ENCODE measurements around the gene TDRD7. TPM values are rescaled to one million over a fixed set of nuclear protein-coding genes. Genes with fewer than 3 reads are reported as not detected.

TDRD7 gene
- total RNA-seq, 2 donors from 2014 or later: 9.3 to 18.0 TPM

GRCh38 chr9:97519441-97519970, 107.6 kb downstream of the TDRD7 start:
- Histone ChIP-seq H3K9me3 (no peaks in the 10 kb centered on the region), H3K27me3 (replicated peaks; ENCODE audit: insufficient read depth) (no peaks in the 10 kb centered on the region), H3K4me3 (no peak overlapping the region), H3K4me1 (replicated peaks) (peaks cover 6% of the 10 kb centered on the region), H3K36me3 (no peaks in the 10 kb centered on the region), H3K27ac (peak overlapping the region; percentile 47 to 62)
- intact Hi-C loops (cut with DNase I): loop anchor here (5.0 kb wide), 1 partner anchor 38 kb away; no protein-coding TSS in a partner anchor
- no peak for DNase-seq (ENCODE audit: low spot score)
- WGBS: 85% methylated on average over 11 of the region's 11 CpGs
- TF ChIP-seq POLR2A (IDR thresholded peaks at IDR 0.05) (no peak), CTCF (IDR thresholded peaks at IDR 0.05) (no peak), POLR2AphosphoS5 (IDR thresholded peaks at IDR 0.05) (no peak)

- Histone ChIP-seq H3K9me3 (no peaks in the 10 kb centered on the region), H3K4me1 (replicated peaks) (peaks cover 6% of the 10 kb centered on the region), H3K27ac (no peak overlapping the region), H3K27me3 (replicated peaks; ENCODE audit: insufficient read depth) (no peaks in the 10 kb centered on the region), H3K4me3 (no peak overlapping the region), H3K36me3 (no peaks in the 10 kb centered on the region)
- TF ChIP-seq POLR2A (IDR thresholded peaks at IDR 0.05): no peak
- TF ChIP-seq POLR2AphosphoS5 (IDR thresholded peaks at IDR 0.05): no peak
- no peak for TF ChIP-seq CTCF (IDR thresholded peaks at IDR 0.05)
- 92% methylated on average over 10 of the region's 10 CpGs for WGBS
- DNase-seq (ENCODE audit: low spot score): no peak
- intact Hi-C loops (cut with DNase I): loop anchor here (5.0 kb wide), 1 partner anchor 49 kb away; no protein-coding TSS in a partner anchor
These were observed 109.9 kb downstream of the TDRD7 start for GRCh38 chr9:97521576-97522333.

GRCh38 chr9:97524424-97524823, 112.5 kb downstream of the TDRD7 start:
- Histone ChIP-seq H3K4me3 (no peak overlapping the region), H3K36me3 (no peaks in the 10 kb centered on the region), H3K27ac (no peak overlapping the region), H3K9me3 (no peaks in the 10 kb centered on the region), H3K4me1 (replicated peaks) (no peaks in the 10 kb centered on the region), H3K27me3 (replicated peaks; ENCODE audit: insufficient read depth) (no peaks in the 10 kb centered on the region)
- intact Hi-C loops (cut with DNase I): loop anchor here (5.0 kb wide), 1 partner anchor 52 kb away; no protein-coding TSS in a partner anchor
- no peak for TF ChIP-seq POLR2A (IDR thresholded peaks at IDR 0.05)
- no peak for TF ChIP-seq POLR2AphosphoS5 (IDR thresholded peaks at IDR 0.05)
- TF ChIP-seq CTCF (IDR thresholded peaks at IDR 0.05): no peak
- DNase-seq (ENCODE audit: low spot score): no peak
- 83% methylated on average over 4 of the region's 4 CpGs for WGBS

- no peak overlapping the region for H3K4me3 ChIP-seq
- no peak overlapping the region for H3K27ac ChIP-seq
- H3K9me3 ChIP-seq: no peaks in the 10 kb centered on the region
- no peaks in the 10 kb centered on the region for H3K27me3 ChIP-seq (replicated peaks; ENCODE audit: insufficient read depth)
- no peak for TF ChIP-seq POLR2A (IDR thresholded peaks at IDR 0.05)
- TF ChIP-seq CTCF (IDR thresholded peaks at IDR 0.05): no peak
- TF ChIP-seq POLR2AphosphoS5 (IDR thresholded peaks at IDR 0.05): no peak
- no peaks in the 10 kb centered on the region for H3K4me1 ChIP-seq (replicated peaks)
- DNase-seq (ENCODE audit: low spot score): no peak
- H3K36me3 ChIP-seq: no peaks in the 10 kb centered on the region
- intact Hi-C loops (cut with DNase I): no loop called here
- 90% methylated on average over 2 of the region's 2 CpGs for WGBS
These were observed 113.6 kb downstream of the TDRD7 start for GRCh38 chr9:97525451-97525850.

Measured in prostate gland (tissue), 2 donors.